NCI-H82 (cell line): ENCODE measurements around the gene KRT14.
"Not testable (repeated sequence)": the region's sequence is repeated elsewhere in the genome, so short reads cannot be mapped to it uniquely, and the experiment has no call there.

Source experiments
- DNase-seq: peaks from one replicate; lab custom pipeline; 2025; lab: John Stamatoyannopoulos, UW

Gene KRT14

DNA sequence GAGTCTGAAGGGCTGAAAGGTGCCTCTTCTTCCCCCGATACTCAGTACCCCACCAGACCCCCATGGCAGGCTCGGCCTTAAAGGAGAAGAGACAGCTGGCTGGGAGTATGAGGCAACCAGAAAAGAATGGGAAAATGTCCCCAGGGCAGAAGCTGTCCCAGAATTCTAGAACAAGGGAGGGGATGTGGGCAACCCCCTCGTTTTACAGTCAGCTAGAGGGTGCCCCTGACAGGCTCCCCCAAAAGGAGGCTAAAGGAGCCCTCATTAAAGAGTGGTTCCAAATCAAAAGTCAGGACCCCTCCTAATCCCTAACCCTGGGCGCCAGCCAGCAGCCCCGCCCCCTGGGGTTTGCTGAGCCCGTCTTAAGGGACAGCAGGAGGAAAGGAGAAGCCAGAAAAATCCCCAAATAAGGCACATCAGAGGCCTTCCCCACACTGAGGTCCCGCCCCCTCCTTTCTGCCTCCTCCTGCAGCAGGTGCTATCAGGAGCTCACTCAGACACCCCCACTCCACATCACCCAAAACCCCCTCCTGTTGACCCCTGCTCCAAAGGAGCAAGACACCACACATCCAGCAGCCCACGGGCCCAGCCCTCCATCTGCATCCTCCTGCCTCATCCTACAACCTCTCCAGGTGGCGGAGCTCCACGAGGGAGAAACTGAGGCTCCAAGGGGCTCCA is 36.6 kb upstream of the KRT14 start:
- peak; percentile 34 for DNase-seq

DNA sequence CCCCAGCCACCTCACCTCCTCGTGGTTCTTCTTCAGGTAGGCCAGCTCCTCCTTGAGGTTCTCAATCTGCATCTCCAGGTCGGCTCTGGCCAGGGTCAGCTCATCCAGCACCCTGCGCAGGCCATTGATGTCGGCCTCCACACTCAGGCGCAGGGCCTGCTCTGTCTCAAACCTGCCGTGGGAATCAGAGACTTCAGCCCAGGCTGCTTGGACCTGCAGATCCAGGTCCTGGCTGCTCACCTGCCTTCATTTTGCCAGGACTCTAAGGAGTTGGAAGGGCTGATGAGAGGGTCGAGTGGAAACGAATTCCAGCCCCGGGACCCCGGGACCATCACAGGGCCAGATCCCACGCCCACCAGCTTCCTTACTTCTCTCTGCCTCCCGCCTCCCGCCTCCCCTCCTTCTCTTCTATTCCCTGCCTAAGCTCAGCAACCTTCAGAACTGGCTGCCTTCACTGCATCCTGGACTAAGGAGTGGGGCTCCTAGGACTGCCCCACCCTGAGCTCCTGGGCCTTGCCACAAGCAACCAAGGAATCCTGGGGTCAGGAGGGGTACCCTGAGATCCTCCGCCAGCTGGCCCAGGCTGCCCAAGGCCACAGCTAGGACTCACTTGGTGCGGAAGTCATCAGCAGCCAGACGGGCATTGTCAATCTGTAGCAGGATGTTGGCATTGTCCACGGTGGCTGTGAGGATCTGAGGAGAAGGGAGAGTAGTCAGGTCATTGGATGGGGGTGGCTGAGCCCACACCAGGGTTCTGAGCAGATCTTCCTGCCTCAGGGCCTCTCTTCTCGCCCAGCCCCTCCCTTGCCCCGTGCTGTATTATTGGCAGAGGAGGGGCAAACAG is 35.9 kb upstream of the KRT14 start:
- DNase-seq, result not testable (repeated sequence)

GRCh38 chr17:41621916-41622315 is 35.2 kb upstream of the KRT14 start:
- no peak for DNase-seq

GRCh38 chr17:41621435-41621817 is 34.7 kb upstream of the KRT14 start:
- not testable (repeated sequence) for DNase-seq

- DNase-seq, result no peak
Observed at GRCh38 chr17:41620583-41621434, 34.1 kb upstream of the KRT14 start.

GRCh38 chr17:41619927-41620582 is 33.4 kb upstream of the KRT14 start:
- DNase-seq, result not testable (repeated sequence)

DNA sequence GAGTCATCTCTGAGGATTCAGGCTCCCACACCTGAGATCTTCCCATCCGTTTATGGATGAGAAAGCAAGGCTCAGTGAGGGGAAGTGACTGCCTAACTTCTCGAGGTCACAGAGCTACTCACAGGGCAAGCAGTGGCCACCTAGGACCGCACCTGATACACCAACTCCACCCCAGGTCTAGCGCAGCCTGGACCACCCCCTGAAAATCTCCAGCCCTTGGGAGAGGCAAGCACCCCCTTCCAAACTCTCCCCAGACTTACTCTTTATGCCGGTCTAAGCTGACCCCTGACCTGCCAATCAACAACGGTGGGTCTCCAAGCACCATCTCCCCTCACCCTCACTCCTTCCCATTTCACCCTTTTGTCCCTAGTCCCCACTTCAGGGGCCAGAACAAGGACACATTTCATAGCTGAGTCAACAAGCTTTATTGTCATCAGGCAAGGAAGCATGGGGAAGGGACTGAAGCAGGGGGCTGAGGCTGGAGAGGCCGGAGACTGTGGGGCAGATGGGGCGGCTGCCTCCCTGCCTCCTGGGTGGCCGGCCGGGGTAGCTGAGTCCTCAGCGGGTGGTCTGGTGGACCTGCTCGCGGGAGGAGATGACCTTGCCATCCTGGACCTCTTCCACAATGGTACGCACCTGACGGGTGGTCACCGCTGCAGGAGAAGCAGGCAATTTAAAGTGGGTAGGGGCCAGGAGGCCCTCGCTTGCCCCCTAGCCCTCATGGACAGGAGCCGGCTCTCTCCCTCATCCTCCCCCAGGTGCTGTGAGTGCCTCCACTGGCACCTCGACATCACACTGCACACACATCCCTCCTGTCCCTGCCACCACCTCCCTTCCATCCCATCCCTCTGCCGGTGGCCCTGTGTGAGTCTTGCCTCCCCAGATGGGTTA is 32.6 kb upstream of the KRT14 start:
- DNase-seq, result no peak

GRCh38 chr17:41618341-41619035 is 31.8 kb upstream of the KRT14 start:
- no peak for DNase-seq

- no peak for DNase-seq
Observed at GRCh38 chr17:41617698-41618097, 31.0 kb upstream of the KRT14 start.

- no peak for DNase-seq
Observed at GRCh38 chr17:41617136-41617535, 30.4 kb upstream of the KRT14 start.

DNA sequence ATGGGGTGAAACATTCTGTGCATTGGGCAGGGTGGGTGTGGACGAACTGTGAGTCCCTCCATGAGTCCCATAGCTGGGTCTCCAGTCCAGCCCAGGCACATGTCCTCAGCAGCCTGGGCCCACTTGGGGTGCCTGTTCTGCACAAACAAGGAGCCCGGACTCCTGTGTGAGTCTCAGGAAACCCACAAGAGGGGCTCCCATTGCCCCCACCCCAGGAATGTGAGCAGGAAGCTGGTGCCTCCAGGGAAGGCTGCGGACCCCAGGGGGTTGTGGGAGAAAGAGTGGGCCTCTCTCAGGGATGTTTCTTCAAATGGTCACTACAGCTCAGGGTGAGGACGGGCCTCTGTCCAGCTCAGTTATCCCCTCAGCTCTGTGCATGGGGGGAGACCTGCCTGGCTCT is 29.8 kb upstream of the KRT14 start:
- DNase-seq, result not testable (repeated sequence)

- DNase-seq, result no peak
Observed at GRCh38 chr17:41615454-41615853, 28.8 kb upstream of the KRT14 start.

- DNase-seq, result not testable (repeated sequence)
Observed at GRCh38 chr17:41614767-41615166, 28.1 kb upstream of the KRT14 start.

DNA sequence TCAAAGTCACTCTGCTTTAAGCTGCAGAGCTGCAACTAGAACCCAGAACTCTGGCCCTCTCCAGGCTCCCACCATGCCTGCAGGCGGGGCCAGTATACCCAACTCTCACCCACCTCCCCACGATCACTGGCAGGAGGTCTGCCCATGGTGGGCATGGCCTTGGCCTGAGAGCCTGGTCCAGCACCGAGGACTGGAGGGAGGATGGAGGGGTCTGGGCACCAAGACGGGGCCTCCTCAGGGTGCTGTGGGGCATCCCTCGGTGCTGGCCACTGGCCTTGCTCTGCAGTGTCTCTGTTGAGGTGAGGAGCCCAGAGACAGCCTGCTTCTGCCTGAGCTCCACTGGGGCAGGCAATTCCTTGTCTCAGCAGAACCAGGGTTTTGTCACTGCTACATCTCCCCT is 27.4 kb upstream of the KRT14 start:
- DNase-seq, result no peak

DNA sequence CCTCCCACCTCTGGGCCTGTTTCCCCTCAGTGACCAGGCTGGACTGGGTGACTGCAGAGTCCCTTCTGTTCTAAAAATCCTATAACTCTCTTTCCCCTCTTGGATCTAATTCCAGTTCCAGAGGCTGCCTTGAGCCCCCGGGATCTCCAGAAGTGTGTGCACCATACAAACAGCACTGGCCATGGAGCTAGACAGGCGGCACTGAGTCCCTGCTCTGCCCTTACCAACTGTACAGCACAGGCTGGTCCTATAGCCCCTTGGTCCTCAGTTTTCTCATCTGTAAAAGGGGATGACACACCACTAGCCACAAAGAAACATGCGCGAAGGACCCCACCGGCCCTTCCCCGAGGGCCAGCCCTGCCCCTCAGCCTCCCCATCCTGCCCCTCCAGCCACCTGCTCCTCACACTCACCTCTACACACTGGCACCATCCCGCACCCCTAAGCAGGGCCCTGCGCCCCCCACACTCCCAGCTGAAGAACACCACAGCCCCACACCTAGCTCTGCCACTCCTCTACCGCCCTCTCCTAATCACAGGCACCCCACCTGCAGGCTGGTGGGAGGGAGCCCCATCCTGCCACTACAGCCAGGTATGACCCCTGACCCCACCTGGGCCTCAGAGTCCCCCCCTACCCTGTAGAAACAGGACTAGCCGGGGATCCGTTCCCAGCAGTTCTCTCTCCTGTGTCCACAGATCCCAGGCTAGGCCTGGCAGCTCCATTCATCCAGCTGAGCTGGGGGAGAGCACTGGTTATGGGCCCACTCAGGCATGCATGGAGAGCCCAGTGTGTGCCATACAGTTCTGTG is 26.8 kb upstream of the KRT14 start:
- DNase-seq, result no peak

GRCh38 chr17:41612376-41613160 is 25.9 kb upstream of the KRT14 start, which contains the start of gene KRT16:
Gene KRT16 (minus strand): TSS chr17:41612767. CDS start chr17:41612688, 79 bp downstream.
- DNase-seq, result not testable (repeated sequence)

DNA sequence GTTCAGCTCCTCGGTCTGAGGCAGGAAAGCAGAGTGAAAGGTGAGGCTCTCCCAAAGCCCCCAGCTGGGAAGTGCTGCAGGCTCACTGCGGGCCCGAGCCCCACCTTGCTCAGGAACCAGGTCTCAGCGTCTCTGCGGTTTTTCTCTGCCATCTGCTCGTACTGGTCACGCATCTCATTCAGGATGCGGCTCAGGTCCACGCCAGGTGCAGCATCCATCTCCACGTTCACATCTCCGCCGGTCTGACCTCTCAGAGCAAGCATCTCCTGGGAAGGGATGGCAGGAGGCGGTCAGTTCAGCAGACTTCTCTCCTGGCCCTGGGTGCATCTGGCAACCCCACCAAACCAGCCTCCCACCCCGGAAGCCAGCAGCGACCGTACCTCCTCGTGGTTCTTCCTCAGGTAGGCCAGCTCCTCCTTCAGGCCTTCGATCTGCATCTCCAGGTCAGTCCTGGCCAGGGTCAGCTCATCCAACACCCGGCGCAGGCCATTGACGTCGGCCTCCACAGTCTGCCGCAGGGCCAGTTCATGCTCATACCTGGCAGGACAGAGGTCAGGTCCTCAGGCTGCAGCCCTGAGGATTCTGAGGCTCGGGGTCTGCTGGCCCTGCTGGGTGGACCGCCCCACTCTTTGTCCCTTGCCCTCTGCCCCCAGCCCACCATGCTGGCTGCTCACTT is 24.4 kb upstream of the KRT14 start:
- DNase-seq, result no peak

DNA sequence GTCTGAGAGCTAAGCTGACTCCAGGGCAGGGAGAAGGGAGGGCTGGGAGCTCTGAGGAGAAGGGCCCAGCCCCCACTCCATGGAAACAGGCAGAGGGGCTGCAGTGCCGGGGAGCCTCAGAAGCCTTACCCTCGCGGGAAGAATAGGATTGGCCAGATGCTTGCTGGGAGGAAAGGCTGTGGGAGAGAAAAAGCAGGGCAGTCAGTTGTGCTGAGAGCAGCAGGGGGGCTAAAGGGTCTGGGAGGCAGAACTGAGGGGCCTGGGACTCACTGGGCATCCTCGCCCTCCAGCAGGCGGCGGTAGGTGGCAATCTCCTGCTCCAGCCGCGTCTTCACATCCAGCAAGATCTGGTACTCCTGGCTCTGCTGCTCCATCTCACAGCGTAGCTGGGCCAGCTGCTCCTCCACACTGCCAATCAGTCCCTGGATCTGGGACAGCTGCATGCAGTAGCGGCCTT is 23.4 kb upstream of the KRT14 start:
- peak; percentile 25 for DNase-seq
